G401 (cell line): ENCODE measurements around the gene KLHL29. TPM values are rescaled to one million over a fixed set of nuclear protein-coding genes. Genes with fewer than 3 reads are reported as not detected.

ENCODE experiments used
- DNase-seq: peaks from one replicate; pipeline ENCODE4 v3.0.0-alpha.2; 2015; ENCODE audit warnings: low spot score
- in situ Hi-C: cut with HindIII; loops from 2 replicates; pipeline ENCODE4 v1.10.0; 2016; ENCODE audit warnings: low sequenced_read_pairs, mixed read lengths
- total RNA-seq: library from RNA; depleted of rRNA; stranded (reverse); fragments of >200 nt; shearing (Covaris generic); gene quantifications from 2 replicates; pipeline ENCODE4 v1.2.3, GENCODE V29; 2014

KLHL29 gene
- total RNA-seq, 1 experiment from 2014 or later = not detected

DNA sequence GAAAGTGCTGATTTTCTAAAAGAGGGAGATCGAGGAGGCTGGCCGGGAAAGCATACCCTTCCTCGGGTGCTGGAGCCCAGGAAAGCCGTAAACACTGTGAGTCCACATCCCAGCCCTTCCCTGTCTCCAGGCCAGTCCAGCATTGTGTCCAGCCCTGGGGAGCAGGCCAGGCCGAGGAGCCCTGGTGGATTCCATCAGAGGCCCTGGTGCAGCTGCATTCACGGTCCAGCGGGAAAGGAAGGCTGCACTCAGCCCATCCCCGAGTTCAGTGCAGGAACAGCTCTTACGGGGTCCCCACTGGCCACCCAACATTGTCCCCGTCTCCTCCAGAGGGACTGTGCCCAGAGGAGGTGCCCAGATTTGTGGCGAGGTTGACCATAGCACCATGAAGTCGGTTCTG, 218.6 kb downstream of the KLHL29 start:
- DNase-seq = no peak
- in situ Hi-C loops = no loop called here

DNA sequence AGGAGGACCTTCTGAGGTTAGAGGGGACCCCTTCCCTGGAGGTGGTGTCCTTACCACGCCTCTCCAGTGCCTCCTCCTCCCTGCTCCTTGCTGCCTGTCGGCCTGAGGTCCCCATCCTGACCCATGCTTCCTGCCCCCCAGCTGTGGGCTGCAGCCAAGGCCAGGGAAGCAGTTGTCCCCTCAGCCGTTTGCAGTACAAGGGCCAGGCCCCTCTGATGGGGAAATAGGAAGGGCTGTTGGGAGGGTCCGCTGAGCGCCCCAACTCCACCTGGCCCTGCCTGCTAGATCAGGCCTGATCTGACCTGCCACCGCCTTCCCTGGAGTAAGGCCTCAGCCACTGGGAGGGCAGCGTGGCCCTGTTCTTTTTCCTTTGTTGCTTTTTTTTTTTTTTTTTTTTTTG, 219.8 kb downstream of the KLHL29 start:
- in situ Hi-C loops = no loop called here
- no peak for DNase-seq

DNA sequence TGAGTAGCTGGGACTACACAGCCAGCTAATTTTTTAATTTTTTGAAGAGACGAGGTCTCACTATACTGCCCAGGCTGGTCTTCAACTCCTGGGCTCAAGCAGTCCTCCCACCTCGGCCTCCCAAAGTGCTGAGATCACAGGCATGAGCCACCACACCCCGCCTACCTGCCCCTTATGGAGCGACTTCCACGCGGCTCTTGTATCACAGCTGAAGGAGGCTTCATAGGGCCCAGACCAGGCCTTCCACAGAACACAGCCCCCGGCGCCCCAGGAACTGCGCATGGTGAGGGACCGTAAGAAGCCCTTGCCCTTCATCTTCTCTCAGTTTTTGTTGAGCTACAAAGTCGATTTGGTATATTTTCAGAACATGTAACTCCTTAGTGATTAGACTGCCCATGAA, 220.3 kb downstream of the KLHL29 start:
- in situ Hi-C loops = no loop called here
- DNase-seq = no peak

DNA sequence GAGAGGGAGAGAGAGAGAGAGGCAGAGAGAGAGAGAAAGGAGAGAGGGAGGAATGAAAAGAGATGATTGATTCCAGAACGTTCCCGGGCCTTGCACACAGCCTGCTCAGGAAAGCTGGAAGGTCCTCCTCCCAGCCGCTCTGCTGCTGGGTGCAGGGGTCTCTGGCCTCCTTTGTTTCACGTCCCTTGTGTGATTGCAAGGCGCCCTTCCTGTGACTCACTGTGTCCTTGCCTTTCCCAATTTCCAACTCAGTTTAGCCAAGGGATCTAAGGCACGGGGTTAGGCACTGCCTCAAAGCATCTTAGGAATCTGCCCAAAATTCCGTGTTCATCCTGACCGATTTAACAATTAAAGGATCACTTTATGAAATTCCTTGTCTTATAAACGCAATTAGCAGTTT, 221.2 kb downstream of the KLHL29 start:
- in situ Hi-C loops = no loop called here
- no peak for DNase-seq

DNA sequence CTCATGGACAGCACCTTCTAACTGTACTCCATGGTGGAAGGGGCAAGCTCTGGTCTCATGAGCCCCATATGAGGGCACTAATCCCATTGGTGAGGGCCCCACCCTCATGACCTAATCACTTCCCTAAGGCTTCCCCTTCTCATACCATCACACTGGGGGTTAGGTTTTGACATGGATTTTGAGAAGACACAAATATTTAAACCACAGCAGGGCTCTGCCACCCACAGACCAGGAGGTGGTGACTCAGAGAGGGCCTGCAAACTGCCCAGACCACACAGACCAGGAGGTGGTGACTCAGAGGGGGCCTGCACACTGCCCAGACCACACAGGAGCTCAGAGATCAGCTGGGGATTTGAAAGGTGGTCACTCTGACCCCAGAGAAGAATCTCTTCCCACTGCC, 222.0 kb downstream of the KLHL29 start:
- DNase-seq = no peak
- in situ Hi-C loops = no loop called here

DNA sequence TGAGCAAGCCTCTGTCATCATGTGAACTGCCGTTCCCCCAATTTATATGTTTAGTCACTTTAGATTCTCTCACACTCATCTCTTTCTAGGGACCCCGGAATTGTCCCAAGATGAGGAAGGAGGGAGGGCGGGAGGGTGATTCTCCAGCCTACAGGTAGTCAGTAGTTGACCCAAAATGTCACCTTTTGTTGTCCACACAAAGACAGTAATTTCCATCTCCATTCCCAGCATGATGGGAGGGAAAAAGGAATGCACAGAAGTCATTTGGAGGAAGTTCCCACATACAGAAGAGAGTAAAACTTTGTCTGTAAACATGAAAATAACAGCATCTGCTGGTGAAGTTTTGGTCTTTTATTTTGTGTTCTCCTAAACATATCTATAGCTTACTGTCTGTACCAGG, 222.9 kb downstream of the KLHL29 start:
- in situ Hi-C loops = no loop called here
- no peak for DNase-seq

DNA sequence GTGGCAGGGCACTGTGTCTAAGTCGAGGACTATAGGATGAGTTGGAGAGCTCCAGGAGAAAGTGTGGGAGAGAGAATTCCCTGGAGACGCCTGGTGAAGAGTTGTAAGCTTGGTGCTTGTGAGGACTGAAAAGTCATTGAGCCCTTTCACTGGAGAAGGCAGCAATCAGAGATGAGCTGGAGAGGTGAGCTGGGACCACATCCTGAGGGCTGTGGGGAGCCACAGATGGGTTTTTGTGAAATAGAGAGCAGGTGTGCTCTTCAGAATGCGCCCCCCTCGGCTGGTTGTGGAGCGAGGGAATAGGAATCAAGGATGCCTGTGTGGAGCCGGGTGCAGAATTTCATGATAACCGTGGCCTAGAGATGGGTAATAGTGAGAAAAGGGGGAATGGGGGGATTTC, 224.3 kb downstream of the KLHL29 start:
- in situ Hi-C loops = no loop called here
- DNase-seq = no peak

DNA sequence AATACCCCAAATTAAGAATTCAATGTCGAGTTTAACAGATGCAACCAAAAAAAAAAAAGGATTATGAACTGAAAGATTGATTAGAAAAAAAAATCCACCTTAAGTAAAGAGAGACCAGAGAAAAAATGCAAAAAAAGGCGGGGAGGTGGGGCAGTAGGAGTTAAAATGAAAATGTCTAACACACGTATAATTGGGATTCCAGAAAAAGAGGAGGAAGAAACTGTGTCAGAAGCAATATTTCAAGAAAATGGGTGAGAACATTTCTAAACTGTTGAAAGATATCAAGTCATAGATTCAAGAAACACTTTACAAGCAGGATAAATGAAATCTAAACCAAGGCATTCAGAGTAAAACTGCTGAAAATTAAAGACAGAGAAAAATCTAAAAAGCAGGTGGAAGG, 226.9 kb downstream of the KLHL29 start:
- no peak for DNase-seq
- in situ Hi-C loops = no loop called here

DNA sequence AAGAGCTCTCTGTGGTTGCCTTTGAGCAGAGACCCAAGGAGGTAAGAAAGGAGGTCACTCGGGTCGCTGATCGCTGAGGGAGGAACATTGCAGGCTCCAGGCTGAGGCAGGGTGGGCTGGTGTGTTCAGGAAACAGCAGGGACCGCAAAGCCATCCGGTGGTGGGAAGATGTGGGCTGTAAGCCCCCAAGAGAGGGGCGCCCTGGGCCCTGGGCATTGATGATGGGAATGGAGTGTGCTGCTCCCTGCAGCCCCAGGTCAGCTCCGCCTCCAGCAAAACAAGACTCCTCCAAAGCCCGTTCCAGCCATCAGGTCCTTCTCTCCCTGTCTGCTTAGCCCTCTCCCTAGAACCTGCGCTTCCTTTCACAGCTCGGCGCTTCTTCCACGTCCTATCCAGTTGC, 229.7 kb downstream of the KLHL29 start:
- in situ Hi-C loops = no loop called here
- DNase-seq = no peak

DNA sequence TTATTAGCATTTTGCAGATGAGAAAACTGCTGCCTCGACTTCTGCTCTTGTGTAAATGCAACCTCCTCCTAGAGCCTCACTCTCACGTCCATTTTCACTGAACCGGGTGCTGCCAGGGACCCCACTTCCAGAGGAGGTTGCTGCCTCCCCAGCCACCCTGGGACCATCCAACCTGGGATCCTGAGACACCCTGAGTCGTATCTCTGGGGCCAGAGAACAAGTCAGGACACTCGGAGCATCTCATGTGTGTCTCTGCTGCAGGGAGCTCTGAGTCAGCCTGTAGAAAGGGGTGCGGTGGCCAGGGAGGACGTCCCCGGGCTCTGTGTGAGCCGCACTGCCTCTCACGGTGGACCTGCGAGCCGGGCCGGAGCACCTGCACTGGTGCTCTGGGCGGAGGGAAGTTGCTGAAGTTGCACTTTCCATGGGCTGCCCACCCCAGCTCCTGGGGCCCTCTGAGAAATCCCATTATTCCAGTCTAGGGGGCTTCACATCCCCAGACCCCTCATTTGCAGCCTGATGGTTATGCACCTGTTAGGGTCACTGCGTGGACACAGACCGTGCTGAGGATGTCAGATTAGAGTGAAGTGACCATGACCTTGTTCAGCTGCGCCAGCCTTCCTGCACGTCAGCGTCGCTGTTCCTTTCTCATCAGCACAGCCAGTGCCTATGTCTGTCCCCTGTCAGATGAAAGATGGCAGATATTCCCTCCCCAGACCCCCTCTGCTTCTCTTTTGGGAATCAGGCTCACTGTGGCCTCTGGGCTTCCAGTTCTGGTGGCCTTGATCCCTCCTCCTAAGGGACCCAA, 230.4 kb downstream of the KLHL29 start:
- in situ Hi-C loops = no loop called here
- DNase-seq = no peak

DNA sequence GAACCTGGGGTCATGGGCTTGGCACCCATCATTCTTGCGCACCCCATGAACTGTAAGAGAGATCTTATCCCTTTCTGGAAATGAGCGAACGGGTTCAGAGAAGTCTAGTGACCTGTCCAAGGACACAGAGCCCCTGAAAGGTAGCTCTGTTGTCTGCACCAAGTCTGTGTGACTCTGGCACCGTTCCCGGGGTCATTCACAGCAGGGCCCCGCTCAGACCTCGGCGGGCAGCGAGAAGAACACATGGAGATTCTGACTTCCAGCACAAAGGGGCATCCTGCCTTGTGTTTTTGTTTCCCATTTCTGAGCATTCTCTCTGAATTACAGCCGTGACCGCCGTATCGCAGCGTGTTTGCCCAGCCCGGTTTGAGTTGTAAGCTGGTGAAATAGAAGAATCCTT, 231.7 kb downstream of the KLHL29 start:
- peak; percentile 15 for DNase-seq
- in situ Hi-C loops = no loop called here

DNA sequence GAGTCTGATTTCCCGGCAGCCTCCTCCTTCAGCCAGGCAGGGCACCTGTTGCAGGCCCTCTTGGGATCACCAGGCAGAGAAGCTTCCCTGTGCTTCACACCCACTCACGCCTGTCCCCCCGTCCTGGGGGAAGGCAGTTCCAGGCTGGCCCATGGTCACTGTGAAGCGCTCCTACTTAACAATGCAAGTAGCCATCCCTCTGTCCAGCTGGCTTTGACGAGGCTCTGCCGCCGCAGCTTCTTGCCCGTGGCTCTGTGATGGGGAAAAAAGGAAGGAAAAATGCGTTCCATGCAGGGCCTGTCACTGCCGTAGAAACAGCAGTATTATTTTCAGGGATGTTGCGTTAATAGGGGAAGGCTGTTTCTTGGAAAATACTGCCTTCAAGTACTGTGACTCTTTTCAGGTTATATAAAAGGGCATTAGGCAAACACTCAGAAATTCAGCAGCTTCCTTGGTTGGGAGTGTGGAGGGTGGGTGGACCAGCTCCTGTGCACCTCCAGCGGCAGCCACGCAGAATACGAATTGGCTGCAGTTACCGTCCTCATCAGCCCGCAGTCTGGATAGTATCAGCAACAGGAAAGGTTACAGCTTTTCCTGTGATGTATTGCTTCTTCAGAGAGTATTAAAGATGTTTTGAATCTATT, 232.3 kb downstream of the KLHL29 start:
- in situ Hi-C loops = no loop called here

DNA sequence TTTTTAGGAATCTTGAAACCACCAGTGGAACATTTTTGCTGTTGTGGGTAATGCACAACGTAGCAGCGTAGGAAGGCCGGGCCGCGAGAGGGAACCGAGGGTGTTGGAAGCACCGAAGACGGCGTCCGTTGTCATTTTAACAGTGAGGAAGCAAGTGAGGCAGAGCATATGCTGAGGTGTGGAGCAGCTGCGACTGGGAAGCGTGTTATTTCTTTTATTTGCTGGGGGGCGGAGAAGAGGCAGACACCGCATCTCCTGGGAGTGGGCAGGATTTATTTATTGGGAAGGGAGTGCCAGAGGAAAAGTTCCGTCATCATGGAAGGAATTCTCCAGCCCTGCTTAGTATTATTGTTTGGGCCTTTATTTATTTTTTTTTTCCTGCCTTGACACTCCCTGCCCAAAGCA, 232.8 kb downstream of the KLHL29 start:
- in situ Hi-C loops = no loop called here
- DNase-seq = no peak

More for the DNA sequence above, 232.3 kb downstream of the KLHL29 start:
- no peak for DNase-seq

DNA sequence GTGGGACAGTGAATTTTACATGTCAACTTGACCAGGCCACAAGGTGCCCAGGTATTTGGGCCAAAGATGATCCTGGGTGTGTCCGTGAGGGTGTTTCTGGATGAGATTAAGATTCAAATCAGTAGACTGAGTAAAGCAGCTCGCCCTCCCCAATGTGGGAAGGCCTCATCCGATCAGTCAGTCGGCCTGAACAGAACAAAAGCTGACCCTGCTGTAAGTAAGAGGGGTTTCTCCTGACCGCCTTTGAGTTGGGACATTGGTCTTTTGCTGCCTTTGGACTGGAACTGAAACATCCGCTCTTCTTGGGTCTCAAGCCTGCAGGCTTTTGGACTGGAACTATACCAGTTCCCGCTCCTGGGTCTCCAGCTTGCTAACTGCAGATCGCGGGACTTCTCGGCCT, 233.3 kb downstream of the KLHL29 start:
- in situ Hi-C loops = no loop called here
- no peak for DNase-seq

DNA sequence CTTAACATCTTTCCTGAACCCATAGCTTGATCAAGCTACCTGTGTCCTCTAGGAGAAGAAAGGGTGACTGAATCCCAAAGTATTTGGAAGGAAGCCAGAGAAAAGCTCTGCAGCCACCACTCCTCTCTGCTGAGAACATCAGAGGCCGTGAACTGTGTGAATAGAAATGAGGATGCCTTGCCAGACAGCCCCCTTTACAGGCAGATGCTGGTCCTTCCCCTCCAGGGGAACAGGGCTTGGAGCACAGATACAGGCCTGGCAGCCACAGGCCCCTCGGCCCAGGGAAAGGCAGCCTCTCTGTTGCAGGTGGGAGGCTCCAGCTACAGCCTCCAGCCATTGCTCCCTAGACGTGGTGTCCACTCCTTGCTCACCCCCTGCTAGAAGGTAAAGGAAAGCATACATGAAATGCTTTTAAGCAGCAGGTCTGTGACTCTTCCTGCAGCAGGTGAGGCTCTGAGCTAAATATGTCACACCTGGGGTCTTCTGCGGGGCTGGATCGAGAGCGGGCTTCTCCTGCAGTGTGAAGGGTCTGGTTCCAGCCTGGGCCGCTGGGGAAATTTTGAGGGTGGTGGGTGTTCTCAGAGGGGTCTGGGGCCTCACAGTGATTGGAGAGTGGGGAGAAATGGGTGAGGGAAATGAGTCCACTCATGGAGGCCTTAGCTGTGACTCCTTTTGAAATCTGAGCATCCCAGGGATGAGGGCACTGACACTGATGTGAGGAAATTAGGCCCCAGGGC, 234.0 kb downstream of the KLHL29 start:
- in situ Hi-C loops = no loop called here
- no peak for DNase-seq

DNA sequence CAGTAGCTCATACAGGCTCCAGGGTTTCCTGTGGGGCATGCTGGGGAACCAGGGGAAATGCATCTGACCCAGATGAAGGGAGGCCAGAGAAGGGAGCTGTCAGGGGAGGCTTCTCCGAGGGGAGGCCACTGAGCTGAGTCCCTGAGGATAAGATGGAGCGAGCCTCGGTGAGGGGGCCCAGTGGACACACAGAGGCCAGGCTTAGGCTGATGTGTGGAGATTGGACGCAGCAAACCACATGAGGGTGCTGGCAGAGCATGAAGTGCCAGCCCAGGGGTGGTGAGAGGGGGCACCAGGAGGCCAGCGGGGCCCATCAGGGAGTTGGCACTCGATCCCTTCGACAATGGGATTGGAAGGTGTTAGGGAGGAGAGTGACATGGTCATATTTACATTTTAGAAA, 235.0 kb downstream of the KLHL29 start:
- in situ Hi-C loops = no loop called here
- no peak for DNase-seq

DNA sequence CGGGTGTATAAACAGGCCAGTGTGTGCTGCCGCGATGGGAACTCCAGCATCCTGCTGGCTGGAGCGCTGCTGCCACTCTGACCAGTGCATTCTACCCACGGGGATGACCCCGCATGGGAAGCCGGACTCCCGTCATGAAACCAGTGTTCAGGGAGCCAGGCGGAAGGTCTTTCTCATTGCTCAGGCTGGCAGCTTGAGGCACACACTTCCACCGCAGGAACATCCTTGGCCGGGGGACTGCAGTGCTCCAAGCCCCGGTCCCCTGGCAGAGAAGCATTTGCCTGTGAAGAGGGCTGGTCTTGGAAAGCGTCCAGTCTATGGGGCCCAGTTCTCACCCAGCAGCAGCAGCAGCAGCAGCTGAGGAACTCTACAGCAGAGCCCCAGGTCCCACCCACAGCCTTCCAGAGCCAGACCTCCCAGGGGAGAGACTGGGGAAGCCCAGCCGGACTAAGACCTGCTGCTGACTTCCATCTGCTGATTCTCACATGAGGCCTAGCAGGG, 235.9 kb downstream of the KLHL29 start:
- in situ Hi-C loops = no loop called here
- peak; percentile 23 for DNase-seq

DNA sequence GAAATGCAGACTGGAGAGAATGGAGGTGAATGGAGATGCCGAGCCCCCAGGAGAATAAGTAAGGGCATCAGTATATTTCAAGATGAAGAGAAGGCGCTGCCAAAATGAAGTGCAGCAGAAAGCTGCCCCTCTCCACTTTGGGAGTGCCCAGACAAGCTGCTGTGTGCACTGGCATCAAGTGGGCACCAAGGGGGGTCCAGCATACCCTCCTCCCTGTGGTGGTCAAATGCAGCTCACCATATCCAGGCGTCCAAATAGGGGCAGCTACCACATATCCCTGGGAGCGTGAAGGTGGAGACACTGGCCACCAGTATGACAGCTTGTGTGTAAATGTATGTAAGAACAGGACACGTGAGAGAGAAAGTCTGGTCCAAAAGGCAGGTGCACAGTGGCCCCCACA, 236.6 kb downstream of the KLHL29 start:
- DNase-seq = no peak
- in situ Hi-C loops = no loop called here

DNA sequence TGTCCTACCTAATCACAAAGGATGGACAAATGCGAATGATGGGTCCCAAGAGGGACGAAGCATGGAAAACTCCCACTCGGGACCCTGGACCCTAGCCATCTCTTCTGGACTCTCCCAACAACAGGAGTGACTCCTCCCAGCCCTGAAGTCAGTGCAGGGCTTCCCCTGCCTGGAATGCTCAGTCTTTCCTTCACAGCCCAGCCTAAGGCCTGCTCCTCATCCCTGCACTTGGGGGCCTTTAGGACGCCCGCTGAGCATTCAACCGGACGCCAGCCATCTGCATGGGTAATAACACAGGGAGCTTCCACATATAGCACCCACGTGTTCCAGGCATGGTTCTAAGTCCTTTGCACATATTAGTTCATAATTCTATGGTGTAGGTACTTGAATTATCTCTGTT, 237.5 kb downstream of the KLHL29 start:
- in situ Hi-C loops = no loop called here
- DNase-seq = no peak

DNA sequence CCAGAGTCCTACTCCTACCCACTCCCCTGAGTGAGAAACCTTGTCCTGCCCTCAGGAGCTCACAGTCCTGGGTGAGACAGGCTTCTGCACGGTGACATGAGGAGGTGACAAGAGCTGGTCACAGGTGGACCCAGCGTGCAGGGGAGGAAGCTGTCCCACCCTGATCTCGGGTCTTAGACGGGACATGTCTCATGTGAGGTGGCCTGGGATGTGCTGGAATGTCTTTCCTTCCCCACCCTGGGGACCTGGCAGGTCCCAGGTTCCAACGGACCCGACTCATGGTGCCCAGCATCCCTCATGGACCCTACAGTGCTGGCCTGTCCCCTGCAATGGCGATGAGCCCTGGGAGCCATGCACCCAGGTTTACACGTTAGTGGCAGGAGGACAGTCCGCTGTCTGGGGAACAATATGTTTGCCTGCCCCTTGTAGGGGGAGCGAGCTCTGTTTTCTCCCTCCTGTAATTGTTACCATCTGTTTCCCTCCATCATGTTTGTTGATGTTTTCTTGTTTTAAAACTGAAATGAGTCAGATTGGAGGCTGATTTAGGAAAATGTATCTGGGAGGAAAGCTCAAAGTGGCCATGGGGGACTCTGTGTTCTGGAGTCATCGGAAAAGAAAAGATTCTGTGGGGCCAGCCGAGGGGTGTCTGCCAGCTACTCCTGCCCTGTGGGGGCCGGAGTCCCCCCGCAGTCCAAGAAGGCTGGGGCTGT, 238.1 kb downstream of the KLHL29 start:
- DNase-seq = no peak
- in situ Hi-C loops = no loop called here
